ENCODE data around the gene SYT7. TPM values are rescaled to one million over a fixed set of nuclear protein-coding genes. Genes with fewer than 3 reads are reported as not detected.
"Not testable (repeated sequence)": the region's sequence is repeated elsewhere in the genome, so short reads cannot be mapped to it uniquely, and the experiment has no call there.

The SYT7 gene
- total RNA-seq, 2 donors from 2014 or later = not detected

- Mint-ChIP-seq H3K27ac (no peak overlapping the region), H3K36me3 (ENCODE audit: insufficient read depth in 2 of 2) (no peaks in the 10 kb centered on the region)
- DNase-seq = no peak
These were observed 92.1 kb downstream of the SYT7 start for GRCh38 chr11:61488651-61489291.

GRCh38 chr11:61487342-61488025 lies 93.4 kb downstream of the SYT7 start:
- Mint-ChIP-seq H3K36me3 (ENCODE audit: insufficient read depth in 2 of 2) (no peaks in the 10 kb centered on the region), H3K27me3 (ENCODE audit: low read depth) (no peaks in the 10 kb centered on the region), H3K27ac (no peak overlapping the region), H3K4me1 (ENCODE audit: low read depth) (no peaks in the 10 kb centered on the region), H3K4me3 (no peak overlapping the region), H3K9me3 (no peaks in the 10 kb centered on the region)
- ATAC-seq (replicated peaks in 1 of 2) (no peak), DNase-seq (no peak)

More at GRCh38 chr11:61488651-61489291, 92.1 kb downstream of the SYT7 start:
- H3K4me3 Mint-ChIP-seq = no peak overlapping the region
- no peaks in the 10 kb centered on the region for H3K27me3 Mint-ChIP-seq (ENCODE audit: low read depth)
- no peaks in the 10 kb centered on the region for H3K9me3 Mint-ChIP-seq
- H3K4me1 Mint-ChIP-seq (ENCODE audit: low read depth) = no peaks in the 10 kb centered on the region
- no peak for ATAC-seq (replicated peaks in 1 of 2)

- Mint-ChIP-seq H3K4me1 (ENCODE audit: low read depth) (no peaks in the 10 kb centered on the region), H3K4me3 (no peak overlapping the region), H3K9me3 (no peaks in the 10 kb centered on the region), H3K27ac (no peak overlapping the region), H3K27me3 (ENCODE audit: low read depth) (no peaks in the 10 kb centered on the region), H3K36me3 (ENCODE audit: insufficient read depth in 2 of 2) (no peaks in the 10 kb centered on the region)
- DNase-seq (no peak), ATAC-seq (replicated peaks in 1 of 2) (no peak)
These were observed 94.1 kb downstream of the SYT7 start for GRCh38 chr11:61486779-61487178.

GRCh38 chr11:61486011-61486620 lies 94.8 kb downstream of the SYT7 start:
- no peak overlapping the region for H3K4me3 Mint-ChIP-seq
- H3K27me3 Mint-ChIP-seq (ENCODE audit: low read depth) = no peaks in the 10 kb centered on the region
- H3K9me3 Mint-ChIP-seq = no peaks in the 10 kb centered on the region
- no peak for ATAC-seq (replicated peaks in 1 of 2)
- H3K4me1 Mint-ChIP-seq (ENCODE audit: low read depth) = no peaks in the 10 kb centered on the region
- DNase-seq = no peak
- H3K36me3 Mint-ChIP-seq (ENCODE audit: insufficient read depth in 2 of 2) = no peaks in the 10 kb centered on the region
- H3K27ac Mint-ChIP-seq = no peak overlapping the region

- H3K9me3 Mint-ChIP-seq = no peaks in the 10 kb centered on the region
- no peak overlapping the region for H3K4me3 Mint-ChIP-seq
- no peak overlapping the region for H3K27ac Mint-ChIP-seq
- H3K4me1 Mint-ChIP-seq (ENCODE audit: low read depth) = no peaks in the 10 kb centered on the region
- ATAC-seq (replicated peaks in 1 of 2) (no peak), DNase-seq (no peak)
- no peaks in the 10 kb centered on the region for H3K36me3 Mint-ChIP-seq (ENCODE audit: insufficient read depth in 2 of 2)
- H3K27me3 Mint-ChIP-seq (ENCODE audit: low read depth) = no peaks in the 10 kb centered on the region
These were observed 95.8 kb downstream of the SYT7 start for GRCh38 chr11:61485080-61485479.

GRCh38 chr11:61484541-61484940 lies 96.3 kb downstream of the SYT7 start:
- H3K4me1 Mint-ChIP-seq (ENCODE audit: low read depth) = no peaks in the 10 kb centered on the region

GRCh38 chr11:61482513-61482912 lies 98.4 kb downstream of the SYT7 start:
- H3K9me3 Mint-ChIP-seq = no peaks in the 10 kb centered on the region
- no peaks in the 10 kb centered on the region for H3K36me3 Mint-ChIP-seq (ENCODE audit: insufficient read depth in 2 of 2)
- peak; percentile 27 to 28 for DNase-seq
- H3K4me1 Mint-ChIP-seq (ENCODE audit: low read depth) = peaks cover 6% of the 10 kb centered on the region
- H3K27ac Mint-ChIP-seq = no peak overlapping the region
- no peak overlapping the region for H3K4me3 Mint-ChIP-seq
- peak; percentile 33 to 47 for ATAC-seq (replicated peaks in 1 of 2)
- H3K27me3 Mint-ChIP-seq (ENCODE audit: low read depth) = no peaks in the 10 kb centered on the region

More at GRCh38 chr11:61484541-61484940, 96.3 kb downstream of the SYT7 start:
- H3K36me3 Mint-ChIP-seq (ENCODE audit: insufficient read depth in 2 of 2) = no peaks in the 10 kb centered on the region
- H3K9me3 Mint-ChIP-seq = no peaks in the 10 kb centered on the region
- no peak overlapping the region for H3K4me3 Mint-ChIP-seq
- DNase-seq (no peak), ATAC-seq (replicated peaks in 1 of 2) (no peak)
- no peaks in the 10 kb centered on the region for H3K27me3 Mint-ChIP-seq (ENCODE audit: low read depth)
- no peak overlapping the region for H3K27ac Mint-ChIP-seq

- H3K27me3 Mint-ChIP-seq (ENCODE audit: low read depth) = no peaks in the 10 kb centered on the region
- no peak overlapping the region for H3K4me3 Mint-ChIP-seq
- peaks cover 6% of the 10 kb centered on the region for H3K4me1 Mint-ChIP-seq (ENCODE audit: low read depth)
- DNase-seq (no peak), ATAC-seq (replicated peaks in 1 of 2) (no peak)
- no peak overlapping the region for H3K27ac Mint-ChIP-seq
- no peaks in the 10 kb centered on the region for H3K9me3 Mint-ChIP-seq
- H3K36me3 Mint-ChIP-seq (ENCODE audit: insufficient read depth in 2 of 2) = no peaks in the 10 kb centered on the region
These were observed 99.1 kb downstream of the SYT7 start for GRCh38 chr11:61481806-61482205.

- no peaks in the 10 kb centered on the region for H3K27me3 Mint-ChIP-seq (ENCODE audit: low read depth)
- no peaks in the 10 kb centered on the region for H3K9me3 Mint-ChIP-seq
- no peak overlapping the region for H3K27ac Mint-ChIP-seq
- ATAC-seq (replicated peaks in 1 of 2) = no peak
- H3K36me3 Mint-ChIP-seq (ENCODE audit: insufficient read depth in 2 of 2) = no peaks in the 10 kb centered on the region
- DNase-seq = no peak
- peaks cover 6% of the 10 kb centered on the region for H3K4me1 Mint-ChIP-seq (ENCODE audit: low read depth)
- no peak overlapping the region for H3K4me3 Mint-ChIP-seq
These were observed 99.9 kb downstream of the SYT7 start for GRCh38 chr11:61480994-61481335.

GRCh38 chr11:61480261-61480993 lies 100.4 kb downstream of the SYT7 start:
- Mint-ChIP-seq H3K27ac (no peak overlapping the region), H3K4me3 (no peak overlapping the region), H3K27me3 (ENCODE audit: low read depth) (no peaks in the 10 kb centered on the region), H3K9me3 (no peaks in the 10 kb centered on the region), H3K4me1 (ENCODE audit: low read depth) (peaks cover 6% of the 10 kb centered on the region), H3K36me3 (ENCODE audit: insufficient read depth in 2 of 2) (no peaks in the 10 kb centered on the region)
- no peak for DNase-seq
- ATAC-seq (replicated peaks in 1 of 2) = no peak

GRCh38 chr11:61479360-61480058 lies 101.4 kb downstream of the SYT7 start:
- not testable (repeated sequence) for H3K4me1 Mint-ChIP-seq (ENCODE audit: low read depth); DNase-seq; H3K4me3 Mint-ChIP-seq; H3K27me3 Mint-ChIP-seq (ENCODE audit: low read depth); H3K27ac Mint-ChIP-seq; H3K36me3 Mint-ChIP-seq (ENCODE audit: insufficient read depth in 2 of 2); H3K9me3 Mint-ChIP-seq; ATAC-seq (replicated peaks in 1 of 2)

GRCh38 chr11:61477727-61478148 lies 103.1 kb downstream of the SYT7 start:
- DNase-seq = peak; percentile 53 to 59
- Mint-ChIP-seq H3K27me3 (ENCODE audit: low read depth) (no peaks in the 10 kb centered on the region), H3K9me3 (no peaks in the 10 kb centered on the region), H3K4me3 (no peak overlapping the region), H3K36me3 (ENCODE audit: insufficient read depth in 2 of 2) (no peaks in the 10 kb centered on the region), H3K4me1 (ENCODE audit: low read depth) (peaks cover 10% of the 10 kb centered on the region), H3K27ac (no peak overlapping the region)
- ATAC-seq (replicated peaks in 1 of 2) = peak; percentile 43 to 45

- no peak for DNase-seq
- Mint-ChIP-seq H3K27me3 (ENCODE audit: low read depth) (no peaks in the 10 kb centered on the region), H3K4me1 (ENCODE audit: low read depth) (peaks cover 10% of the 10 kb centered on the region), H3K4me3 (no peak overlapping the region), H3K9me3 (no peaks in the 10 kb centered on the region), H3K36me3 (ENCODE audit: insufficient read depth in 2 of 2) (no peaks in the 10 kb centered on the region), H3K27ac (no peak overlapping the region)
- ATAC-seq (replicated peaks in 1 of 2) = no peak
These were observed 103.8 kb downstream of the SYT7 start for GRCh38 chr11:61477126-61477525.
